Activated T-cell treated with anti-CD3 and anti-CD28 coated beads for 24 hours (primary cell): ENCODE data around the gene NMT1.

Experiments used
- DNase-seq: peaks from one replicate; pipeline ENCODE4 v3.0.0-alpha.2; 2020; ENCODE audit warnings: low read depth

NMT1 gene

GRCh38 chr17:45104907-45105624 is 43.9 kb downstream of the NMT1 start:
- no peak for DNase-seq

GRCh38 chr17:45106096-45106495 is 45.0 kb downstream of the NMT1 start:
- DNase-seq, result no peak

- DNase-seq, result no peak
Measured at GRCh38 chr17:45106582-45106981, 45.5 kb downstream of the NMT1 start.

- DNase-seq, result no peak
Measured at GRCh38 chr17:45107293-45108010, 46.3 kb downstream of the NMT1 start.

- no peak for DNase-seq
Measured at GRCh38 chr17:45108051-45108450, 46.9 kb downstream of the NMT1 start.

GRCh38 chr17:45108595-45109521 is 47.7 kb downstream of the NMT1 start:
- no peak for DNase-seq

GRCh38 chr17:45110676-45111611 is 49.8 kb downstream of the NMT1 start:
- DNase-seq, result no peak

GRCh38 chr17:45111850-45112249 is 50.7 kb downstream of the NMT1 start:
- DNase-seq, result no peak

GRCh38 chr17:45112559-45113423 is 51.7 kb downstream of the NMT1 start:
- no peak for DNase-seq

- DNase-seq, result no peak
Measured at GRCh38 chr17:45113424-45113754, 52.3 kb downstream of the NMT1 start.

GRCh38 chr17:45114117-45114932 is 53.2 kb downstream of the NMT1 start:
- no peak for DNase-seq

GRCh38 chr17:45115015-45115625 is 54.0 kb downstream of the NMT1 start:
- no peak for DNase-seq

- DNase-seq, result no peak
Measured at GRCh38 chr17:45115871-45116270, 54.8 kb downstream of the NMT1 start.

GRCh38 chr17:45116434-45117016 is 55.4 kb downstream of the NMT1 start:
- DNase-seq, result no peak

- DNase-seq, result no peak
Measured at GRCh38 chr17:45117334-45117733, 56.2 kb downstream of the NMT1 start.

- no peak for DNase-seq
Measured at GRCh38 chr17:45117848-45118646, 56.9 kb downstream of the NMT1 start.

GRCh38 chr17:45118691-45119090 is 57.6 kb downstream of the NMT1 start:
- DNase-seq, result no peak

GRCh38 chr17:45119964-45120363 is 58.8 kb downstream of the NMT1 start:
- DNase-seq, result no peak
